Peyer's patch (tissue), 4 donors: ENCODE data around the gene DLGAP1. TPM values are rescaled to one million over a fixed set of nuclear protein-coding genes. Genes with fewer than 3 reads are reported as not detected.

Experiments used
- DNase-seq, 3 donors: peaks; one replicate each; pipeline ENCODE4 v3.0.0-alpha.2; 2017 to 2019
- H3K27ac ChIP-seq, 4 donors: fragments of 200-600 bp; sonication (generic); one replicate each; pipeline ENCODE4 v1.5.1; 2016 to 2019
- H3K27me3 ChIP-seq, 2 donors: fragments of 200-600 bp; sonication (generic); one replicate each; pipeline ENCODE4 v1.5.1; 2019
- H3K36me3 ChIP-seq, 3 donors: fragments of 200-600 bp; sonication (generic); one replicate each; pipeline ENCODE4 v1.5.1; 2016 to 2019
- H3K4me1 ChIP-seq, 4 donors: fragments of 200-600 bp; sonication (generic); one replicate each; pipeline ENCODE4 v1.5.1; 2016 to 2019
- H3K4me3 ChIP-seq, 4 donors: fragments of 200-600 bp; sonication (generic); 1 replicate in 3 of 4; 2 replicates in 1 of 4; pipeline ENCODE4 v1.5.1; 2016 to 2019; ENCODE audit warnings: mild to moderate bottlenecking in 1 of 4
- H3K9me3 ChIP-seq, 4 donors: fragments of 200-600 bp; sonication (generic); one replicate each; pipeline ENCODE4 v1.5.1; 2016 to 2019; ENCODE audit warnings: mild to moderate bottlenecking in 1 of 4
- POLR2A ChIP-seq, 2 donors: fragments of 450-650 bp; IDR thresholded peaks; one replicate each; pipeline ENCODE4 v1.5.1; 2017; ENCODE audit warnings: antibody characterized with exemption in 2 of 2, mild to moderate bottlenecking in 2 of 2, moderate library complexity in 2 of 2
- total RNA-seq, 4 donors: library from RNA; depleted of rRNA; stranded (reverse); fragments of >200 nt; gene quantifications; one replicate each; pipeline ENCODE4 v1.1.0, GENCODE V29; 2016
- TF ChIP-seq, protein P1 (sequence below), 6 experiments: fragments of 450-650 bp in 4 of 6; fragments of 200-600 bp in 2 of 6; sonication (generic) in 1 of 6; IDR thresholded peaks; one replicate each; pipeline ENCODE4 v1.5.1; 2017 to 2019; ENCODE audit warnings: antibody characterized with exemption in 6 of 6, mild to moderate bottlenecking in 3 of 6, moderate library complexity in 1 of 6

DLGAP1 gene
- total RNA-seq, 4 donors from 2014 or later: 0.53 to 4.1 (median 2.1) TPM

DNA sequence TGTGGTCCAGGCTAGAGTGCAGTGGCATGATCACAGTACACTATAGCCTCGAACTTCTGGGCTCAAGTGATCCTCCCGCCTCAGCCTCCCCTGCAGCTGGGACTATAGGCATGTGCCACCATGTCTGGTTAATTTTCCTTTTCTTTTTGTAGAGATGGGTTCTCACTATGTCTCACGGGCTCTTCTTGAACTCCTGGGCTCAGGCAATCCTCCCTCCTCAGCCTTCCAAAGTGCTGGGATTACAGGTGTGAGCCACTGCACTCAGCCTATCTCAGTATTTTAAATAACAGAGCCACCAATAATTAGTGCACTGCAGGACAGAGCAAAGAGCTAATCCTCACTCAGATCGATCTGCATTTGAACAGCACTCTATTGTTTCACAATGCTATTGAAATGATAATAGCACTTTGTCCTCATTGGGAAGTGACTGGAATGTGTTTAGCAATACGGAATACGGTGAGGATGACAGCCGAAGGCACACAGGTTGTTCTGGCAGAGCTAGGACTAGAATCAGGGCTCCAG lies 335.9 kb downstream of the DLGAP1 start:
- no peaks in the 10 kb centered on the region for H3K27me3 ChIP-seq
- no peak overlapping the region for H3K27ac ChIP-seq
- no peaks in the 10 kb centered on the region for H3K9me3 ChIP-seq
- TF ChIP-seq POLR2A (IDR thresholded peaks at IDR 0.05): no peak
- TF ChIP-seq, protein P1, sequence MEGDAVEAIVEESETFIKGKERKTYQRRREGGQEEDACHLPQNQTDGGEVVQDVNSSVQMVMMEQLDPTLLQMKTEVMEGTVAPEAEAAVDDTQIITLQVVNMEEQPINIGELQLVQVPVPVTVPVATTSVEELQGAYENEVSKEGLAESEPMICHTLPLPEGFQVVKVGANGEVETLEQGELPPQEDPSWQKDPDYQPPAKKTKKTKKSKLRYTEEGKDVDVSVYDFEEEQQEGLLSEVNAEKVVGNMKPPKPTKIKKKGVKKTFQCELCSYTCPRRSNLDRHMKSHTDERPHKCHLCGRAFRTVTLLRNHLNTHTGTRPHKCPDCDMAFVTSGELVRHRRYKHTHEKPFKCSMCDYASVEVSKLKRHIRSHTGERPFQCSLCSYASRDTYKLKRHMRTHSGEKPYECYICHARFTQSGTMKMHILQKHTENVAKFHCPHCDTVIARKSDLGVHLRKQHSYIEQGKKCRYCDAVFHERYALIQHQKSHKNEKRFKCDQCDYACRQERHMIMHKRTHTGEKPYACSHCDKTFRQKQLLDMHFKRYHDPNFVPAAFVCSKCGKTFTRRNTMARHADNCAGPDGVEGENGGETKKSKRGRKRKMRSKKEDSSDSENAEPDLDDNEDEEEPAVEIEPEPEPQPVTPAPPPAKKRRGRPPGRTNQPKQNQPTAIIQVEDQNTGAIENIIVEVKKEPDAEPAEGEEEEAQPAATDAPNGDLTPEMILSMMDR (IDR thresholded peaks at IDR 0.05): no peak
- DNase-seq: no peak
- no peaks in the 10 kb centered on the region for H3K4me1 ChIP-seq
- no peak overlapping the region for H3K4me3 ChIP-seq
- no peaks in the 10 kb centered on the region for H3K36me3 ChIP-seq

DNA sequence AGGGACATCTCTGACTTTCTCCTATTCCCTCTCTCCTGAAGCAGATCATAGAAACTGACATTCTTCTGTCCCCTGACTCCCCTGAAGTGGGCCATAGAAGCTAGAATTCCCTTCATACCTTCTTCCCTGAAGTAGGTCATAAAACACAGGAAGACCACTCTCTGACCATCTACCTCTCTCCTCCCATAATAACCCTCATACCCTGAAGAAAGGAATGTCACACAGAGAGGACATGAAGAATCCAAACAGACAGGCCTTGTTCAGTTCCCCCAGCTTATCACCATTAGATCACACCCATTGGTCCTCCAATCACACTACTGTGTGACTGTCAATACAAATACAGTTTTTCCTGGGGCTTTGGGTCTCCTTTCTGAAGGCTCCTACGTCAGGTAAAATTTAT lies 347.1 kb downstream of the DLGAP1 start:
- no peaks in the 10 kb centered on the region for H3K4me1 ChIP-seq
- no peak overlapping the region for H3K27ac ChIP-seq
- TF ChIP-seq, protein P1 (IDR thresholded peaks at IDR 0.05): no peak
- TF ChIP-seq POLR2A (IDR thresholded peaks at IDR 0.05): no peak
- no peak for DNase-seq
- no peak overlapping the region for H3K4me3 ChIP-seq
- no peaks in the 10 kb centered on the region for H3K36me3 ChIP-seq
- H3K27me3 ChIP-seq: no peaks in the 10 kb centered on the region
- no peaks in the 10 kb centered on the region for H3K9me3 ChIP-seq

DNA sequence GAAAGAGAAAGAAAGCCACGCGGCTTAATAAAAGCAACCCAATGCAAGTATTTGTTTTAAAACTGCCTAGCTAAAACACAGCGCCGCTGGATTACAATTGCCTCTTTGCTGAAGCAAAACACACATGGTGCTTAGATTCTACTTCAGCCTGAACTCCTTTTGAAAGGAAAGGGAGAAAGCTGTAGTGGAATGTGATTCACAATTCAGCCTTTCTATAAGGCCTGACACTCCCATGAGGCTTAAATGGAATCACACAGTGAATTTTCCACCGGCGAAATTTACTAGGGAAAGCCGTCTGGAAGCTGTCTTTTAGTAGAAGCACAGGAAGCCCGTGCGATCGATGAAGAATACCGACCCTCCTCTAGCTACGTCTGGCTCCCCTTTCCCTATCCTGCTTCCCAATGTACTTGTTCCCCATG lies 348.0 kb downstream of the DLGAP1 start:
- H3K9me3 ChIP-seq: no peaks in the 10 kb centered on the region
- H3K27me3 ChIP-seq: no peaks in the 10 kb centered on the region
- no peak for DNase-seq
- H3K27ac ChIP-seq: no peak overlapping the region
- TF ChIP-seq, protein P1 (IDR thresholded peaks at IDR 0.05): no peak
- TF ChIP-seq POLR2A (IDR thresholded peaks at IDR 0.05): no peak
- no peaks in the 10 kb centered on the region for H3K36me3 ChIP-seq
- no peak overlapping the region for H3K4me3 ChIP-seq
- no peaks in the 10 kb centered on the region for H3K4me1 ChIP-seq

DNA sequence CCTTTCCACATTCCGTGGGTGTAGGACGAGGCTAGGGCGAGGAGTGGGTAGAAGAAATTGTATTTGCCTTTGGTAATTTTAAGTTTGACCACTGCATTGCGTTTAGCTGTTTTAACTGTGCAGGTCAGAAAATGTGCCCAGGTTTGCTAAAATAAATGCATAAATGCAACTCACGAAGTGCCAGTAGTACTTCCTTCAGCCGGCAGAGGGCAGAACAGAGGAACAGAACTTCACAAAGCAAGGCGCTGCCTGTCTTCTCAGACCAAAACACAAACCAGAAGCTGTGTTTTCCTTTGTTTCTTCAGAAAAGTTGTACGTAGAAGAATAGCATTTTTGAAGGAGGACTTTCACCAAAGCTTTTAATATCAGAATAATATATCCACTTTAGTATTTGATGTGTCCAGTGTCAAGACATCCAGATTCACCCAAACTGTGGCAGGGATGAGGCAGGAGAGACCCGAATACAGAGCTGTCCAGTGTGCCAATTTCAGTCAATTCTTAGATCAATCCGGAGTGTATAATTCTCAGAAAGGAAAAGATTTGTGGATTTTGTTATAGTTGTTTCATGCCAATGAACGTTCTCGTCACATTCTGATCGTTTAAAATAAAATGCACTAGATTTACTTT lies 348.6 kb downstream of the DLGAP1 start:
- H3K36me3 ChIP-seq: no peaks in the 10 kb centered on the region
- DNase-seq: peak; percentile 22 to 79 (median 58)
- no peaks in the 10 kb centered on the region for H3K27me3 ChIP-seq
- TF ChIP-seq POLR2A (IDR thresholded peaks at IDR 0.05): no peak
- TF ChIP-seq, protein P1 (IDR thresholded peaks at IDR 0.05): peak; percentile 12 to 68 (median 56)
- no peaks in the 10 kb centered on the region for H3K9me3 ChIP-seq
- H3K4me1 ChIP-seq: no peaks in the 10 kb centered on the region
- H3K4me3 ChIP-seq: no peak overlapping the region
- H3K27ac ChIP-seq: no peak overlapping the region

DNA sequence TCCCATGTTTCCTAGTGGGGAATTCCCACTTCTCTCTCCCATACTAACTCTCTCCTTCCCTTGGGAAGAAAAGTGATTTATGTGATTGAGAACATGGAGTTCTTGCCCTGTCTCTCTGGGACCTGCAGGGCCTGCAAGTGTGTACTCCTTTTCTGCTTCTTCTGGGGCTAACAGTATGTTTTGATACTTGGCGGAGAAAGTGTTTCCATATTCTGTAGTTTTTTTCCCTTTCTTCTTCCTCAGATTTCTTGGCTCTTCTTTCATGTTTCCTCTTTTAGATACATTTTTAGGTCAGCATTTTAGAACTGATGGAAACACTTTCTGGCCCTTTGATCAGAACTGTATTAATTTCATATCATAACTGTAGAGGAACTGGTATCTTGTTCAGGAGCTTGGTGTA lies 352.2 kb downstream of the DLGAP1 start:
- H3K4me3 ChIP-seq: no peak overlapping the region
- DNase-seq: no peak
- H3K4me1 ChIP-seq: no peaks in the 10 kb centered on the region
- no peaks in the 10 kb centered on the region for H3K27me3 ChIP-seq
- H3K9me3 ChIP-seq: no peaks in the 10 kb centered on the region
- H3K27ac ChIP-seq: no peak overlapping the region
- TF ChIP-seq, protein P1 (IDR thresholded peaks at IDR 0.05): no peak
- TF ChIP-seq POLR2A (IDR thresholded peaks at IDR 0.05): no peak
- no peaks in the 10 kb centered on the region for H3K36me3 ChIP-seq
